ENCODE measurements around the gene TMEM59L. TPM values are rescaled to one million over a fixed set of nuclear protein-coding genes. Genes with fewer than 3 reads are reported as not detected.

TMEM59L gene
- total and polyA plus RNA-seq, 2 of the 13 experiments (the other 11 are each of a cell fraction or from before 2014, with no cell fraction given): 0.97 to 5.5 TPM

DNA sequence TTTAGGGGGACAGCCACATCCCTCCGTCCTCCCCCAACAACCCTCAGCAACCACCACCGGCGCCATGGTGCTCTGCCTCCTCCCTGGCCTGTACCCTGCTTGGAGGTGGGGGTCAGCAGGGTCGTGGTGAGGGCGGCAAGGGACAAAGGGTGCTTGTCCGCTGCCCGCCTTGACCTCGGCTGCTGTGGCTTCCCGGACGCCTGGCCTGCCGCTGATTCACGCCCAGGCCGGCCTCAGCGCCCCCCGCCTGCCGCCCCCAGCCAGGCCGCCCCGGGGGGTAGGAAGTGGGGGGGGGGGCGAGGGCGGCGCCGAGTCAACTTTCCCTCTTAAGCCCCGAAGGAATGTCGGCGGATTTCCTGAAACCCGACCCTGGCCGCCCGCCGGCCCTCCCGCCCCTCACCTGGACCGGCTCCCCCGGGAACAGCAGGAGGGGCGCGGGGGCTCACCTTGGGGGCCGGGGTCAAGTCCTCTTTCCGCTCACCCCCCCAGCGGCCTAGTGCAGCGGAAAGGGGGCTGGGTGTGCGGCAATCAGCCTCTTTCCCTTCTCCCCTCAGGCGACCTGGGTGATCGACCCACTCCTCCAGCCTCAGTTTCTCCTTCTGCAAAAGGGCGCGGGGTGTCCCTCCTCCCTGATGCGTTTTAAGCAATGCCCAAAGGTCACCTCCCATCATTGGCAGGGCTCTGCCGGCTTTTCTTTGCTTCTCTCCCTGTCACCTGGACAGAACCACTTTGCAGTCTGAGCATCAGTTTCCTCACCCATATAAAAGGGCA is 1.9 kb upstream of the TMEM59L start (continued):
- TF ChIP-seq, protein P1, sequence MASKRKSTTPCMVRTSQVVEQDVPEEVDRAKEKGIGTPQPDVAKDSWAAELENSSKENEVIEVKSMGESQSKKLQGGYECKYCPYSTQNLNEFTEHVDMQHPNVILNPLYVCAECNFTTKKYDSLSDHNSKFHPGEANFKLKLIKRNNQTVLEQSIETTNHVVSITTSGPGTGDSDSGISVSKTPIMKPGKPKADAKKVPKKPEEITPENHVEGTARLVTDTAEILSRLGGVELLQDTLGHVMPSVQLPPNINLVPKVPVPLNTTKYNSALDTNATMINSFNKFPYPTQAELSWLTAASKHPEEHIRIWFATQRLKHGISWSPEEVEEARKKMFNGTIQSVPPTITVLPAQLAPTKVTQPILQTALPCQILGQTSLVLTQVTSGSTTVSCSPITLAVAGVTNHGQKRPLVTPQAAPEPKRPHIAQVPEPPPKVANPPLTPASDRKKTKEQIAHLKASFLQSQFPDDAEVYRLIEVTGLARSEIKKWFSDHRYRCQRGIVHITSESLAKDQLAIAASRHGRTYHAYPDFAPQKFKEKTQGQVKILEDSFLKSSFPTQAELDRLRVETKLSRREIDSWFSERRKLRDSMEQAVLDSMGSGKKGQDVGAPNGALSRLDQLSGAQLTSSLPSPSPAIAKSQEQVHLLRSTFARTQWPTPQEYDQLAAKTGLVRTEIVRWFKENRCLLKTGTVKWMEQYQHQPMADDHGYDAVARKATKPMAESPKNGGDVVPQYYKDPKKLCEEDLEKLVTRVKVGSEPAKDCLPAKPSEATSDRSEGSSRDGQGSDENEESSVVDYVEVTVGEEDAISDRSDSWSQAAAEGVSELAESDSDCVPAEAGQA (IDR thresholded peaks at IDR 0.05; ENCODE audit: low read depth): no peak
- TF ChIP-seq, protein P1 (CRISPR knock-in tag; IDR thresholded peaks at IDR 0.05; ENCODE audit: borderline replicate concordance): no peak
- TF ChIP-seq, protein P2, sequence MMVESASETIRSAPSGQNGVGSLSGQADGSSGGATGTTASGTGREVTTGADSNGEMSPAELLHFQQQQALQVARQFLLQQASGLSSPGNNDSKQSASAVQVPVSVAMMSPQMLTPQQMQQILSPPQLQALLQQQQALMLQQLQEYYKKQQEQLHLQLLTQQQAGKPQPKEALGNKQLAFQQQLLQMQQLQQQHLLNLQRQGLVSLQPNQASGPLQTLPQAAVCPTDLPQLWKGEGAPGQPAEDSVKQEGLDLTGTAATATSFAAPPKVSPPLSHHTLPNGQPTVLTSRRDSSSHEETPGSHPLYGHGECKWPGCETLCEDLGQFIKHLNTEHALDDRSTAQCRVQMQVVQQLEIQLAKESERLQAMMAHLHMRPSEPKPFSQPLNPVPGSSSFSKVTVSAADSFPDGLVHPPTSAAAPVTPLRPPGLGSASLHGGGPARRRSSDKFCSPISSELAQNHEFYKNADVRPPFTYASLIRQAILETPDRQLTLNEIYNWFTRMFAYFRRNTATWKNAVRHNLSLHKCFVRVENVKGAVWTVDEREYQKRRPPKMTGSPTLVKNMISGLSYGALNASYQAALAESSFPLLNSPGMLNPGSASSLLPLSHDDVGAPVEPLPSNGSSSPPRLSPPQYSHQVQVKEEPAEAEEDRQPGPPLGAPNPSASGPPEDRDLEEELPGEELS (CRISPR knock-in tag; IDR thresholded peaks at IDR 0.05): peak; percentile 62
- TF ChIP-seq, protein P3, sequence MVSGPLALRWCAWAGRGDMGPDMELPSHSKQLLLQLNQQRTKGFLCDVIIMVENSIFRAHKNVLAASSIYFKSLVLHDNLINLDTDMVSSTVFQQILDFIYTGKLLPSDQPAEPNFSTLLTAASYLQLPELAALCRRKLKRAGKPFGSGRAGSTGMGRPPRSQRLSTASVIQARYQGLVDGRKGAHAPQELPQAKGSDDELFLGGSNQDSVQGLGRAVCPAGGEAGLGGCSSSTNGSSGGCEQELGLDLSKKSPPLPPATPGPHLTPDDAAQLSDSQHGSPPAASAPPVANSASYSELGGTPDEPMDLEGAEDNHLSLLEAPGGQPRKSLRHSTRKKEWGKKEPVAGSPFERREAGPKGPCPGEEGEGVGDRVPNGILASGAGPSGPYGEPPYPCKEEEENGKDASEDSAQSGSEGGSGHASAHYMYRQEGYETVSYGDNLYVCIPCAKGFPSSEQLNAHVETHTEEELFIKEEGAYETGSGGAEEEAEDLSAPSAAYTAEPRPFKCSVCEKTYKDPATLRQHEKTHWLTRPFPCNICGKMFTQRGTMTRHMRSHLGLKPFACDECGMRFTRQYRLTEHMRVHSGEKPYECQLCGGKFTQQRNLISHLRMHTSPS (CRISPR knock-in tag; IDR thresholded peaks at IDR 0.05; ENCODE audit: low read depth): no peak
- TF ChIP-seq, protein P4, sequence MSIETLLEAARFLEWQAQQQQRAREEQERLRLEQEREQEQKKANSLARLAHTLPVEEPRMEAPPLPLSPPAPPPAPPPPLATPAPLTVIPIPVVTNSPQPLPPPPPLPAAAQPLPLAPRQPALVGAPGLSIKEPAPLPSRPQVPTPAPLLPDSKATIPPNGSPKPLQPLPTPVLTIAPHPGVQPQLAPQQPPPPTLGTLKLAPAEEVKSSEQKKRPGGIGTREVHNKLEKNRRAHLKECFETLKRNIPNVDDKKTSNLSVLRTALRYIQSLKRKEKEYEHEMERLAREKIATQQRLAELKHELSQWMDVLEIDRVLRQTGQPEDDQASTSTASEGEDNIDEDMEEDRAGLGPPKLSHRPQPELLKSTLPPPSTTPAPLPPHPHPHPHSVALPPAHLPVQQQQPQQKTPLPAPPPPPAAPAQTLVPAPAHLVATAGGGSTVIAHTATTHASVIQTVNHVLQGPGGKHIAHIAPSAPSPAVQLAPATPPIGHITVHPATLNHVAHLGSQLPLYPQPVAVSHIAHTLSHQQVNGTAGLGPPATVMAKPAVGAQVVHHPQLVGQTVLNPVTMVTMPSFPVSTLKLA (IDR thresholded peaks at IDR 0.05): no peak
- TF ChIP-seq, protein P5, sequence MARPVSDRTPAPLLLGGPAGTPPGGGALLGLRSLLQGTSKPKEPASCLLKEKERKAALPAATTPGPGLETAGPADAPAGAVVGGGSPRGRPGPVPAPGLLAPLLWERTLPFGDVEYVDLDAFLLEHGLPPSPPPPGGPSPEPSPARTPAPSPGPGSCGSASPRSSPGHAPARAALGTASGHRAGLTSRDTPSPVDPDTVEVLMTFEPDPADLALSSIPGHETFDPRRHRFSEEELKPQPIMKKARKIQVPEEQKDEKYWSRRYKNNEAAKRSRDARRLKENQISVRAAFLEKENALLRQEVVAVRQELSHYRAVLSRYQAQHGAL (CRISPR knock-in tag; IDR thresholded peaks at IDR 0.05; ENCODE audit: not compliant biosample characterization): no peak
- TF ChIP-seq NR1H2 (CRISPR knock-in tag; IDR thresholded peaks at IDR 0.05; ENCODE audit: borderline replicate concordance, low read depth) (no peak), DNMT1 (CRISPR knock-in tag; IDR thresholded peaks at IDR 0.05) (no peak), NFYB (CRISPR knock-in tag; IDR thresholded peaks at IDR 0.05) (no peak), ETV6 (CRISPR knock-in tag; conservative IDR thresholded peaks at IDR 0.05) (0 out of 2 replicates have a peak, but pooled peaks have one; percentile 7), ZBTB7B (CRISPR knock-in tag; IDR thresholded peaks at IDR 0.05) (peak; percentile 93)
- TF ChIP-seq, protein P6, sequence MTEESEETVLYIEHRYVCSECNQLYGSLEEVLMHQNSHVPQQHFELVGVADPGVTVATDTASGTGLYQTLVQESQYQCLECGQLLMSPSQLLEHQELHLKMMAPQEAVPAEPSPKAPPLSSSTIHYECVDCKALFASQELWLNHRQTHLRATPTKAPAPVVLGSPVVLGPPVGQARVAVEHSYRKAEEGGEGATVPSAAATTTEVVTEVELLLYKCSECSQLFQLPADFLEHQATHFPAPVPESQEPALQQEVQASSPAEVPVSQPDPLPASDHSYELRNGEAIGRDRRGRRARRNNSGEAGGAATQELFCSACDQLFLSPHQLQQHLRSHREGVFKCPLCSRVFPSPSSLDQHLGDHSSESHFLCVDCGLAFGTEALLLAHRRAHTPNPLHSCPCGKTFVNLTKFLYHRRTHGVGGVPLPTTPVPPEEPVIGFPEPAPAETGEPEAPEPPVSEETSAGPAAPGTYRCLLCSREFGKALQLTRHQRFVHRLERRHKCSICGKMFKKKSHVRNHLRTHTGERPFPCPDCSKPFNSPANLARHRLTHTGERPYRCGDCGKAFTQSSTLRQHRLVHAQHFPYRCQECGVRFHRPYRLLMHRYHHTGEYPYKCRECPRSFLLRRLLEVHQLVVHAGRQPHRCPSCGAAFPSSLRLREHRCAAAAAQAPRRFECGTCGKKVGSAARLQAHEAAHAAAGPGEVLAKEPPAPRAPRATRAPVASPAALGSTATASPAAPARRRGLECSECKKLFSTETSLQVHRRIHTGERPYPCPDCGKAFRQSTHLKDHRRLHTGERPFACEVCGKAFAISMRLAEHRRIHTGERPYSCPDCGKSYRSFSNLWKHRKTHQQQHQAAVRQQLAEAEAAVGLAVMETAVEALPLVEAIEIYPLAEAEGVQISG (CRISPR knock-in tag; IDR thresholded peaks at IDR 0.05): peak; percentile 24; the same call in 1 of the 2 replicates
